Keratinocyte (primary cell): ENCODE data around the gene CARM1. TPM values are rescaled to one million over a fixed set of nuclear protein-coding genes. Genes with fewer than 3 reads are reported as not detected.

Experiments
- DNase-seq: peaks from one replicate; pipeline ENCODE4 v3.0.0-alpha.2; 2011; ENCODE audit warnings: low read depth, missing footprints, low spot score
- FAIRE-seq: peaks from 2 replicates; lab custom pipeline; 2011; peaks lifted over from hg19 to GRCh38; lab: Jason Lieb, UNC
- H2AFZ ChIP-seq: 2 replicates; pipeline ENCODE4 v1.6.0; 2012; ENCODE audit warnings: low read length, control low read depth, inconsistent platforms; ENCODE audit not compliant: control insufficient read depth
- H3K27ac ChIP-seq: 2 replicates; pipeline ENCODE4 v1.5.1; 2011; ENCODE audit warnings: low read length; ENCODE audit not compliant: control insufficient read depth, insufficient read depth
- H3K27me3 ChIP-seq: 3 replicates; pipeline ENCODE4 v1.6.0; 2011; ENCODE audit warnings: low read length; ENCODE audit not compliant: control insufficient read depth, insufficient read depth; ENCODE audit errors: extremely low read depth
- H3K36me3 ChIP-seq, 2 experiments: 2 replicates in 1 of 2; 3 replicates in 1 of 2; pipeline ENCODE4 v1.5.1; 2011; ENCODE audit warnings: low read length in 2 of 2, mild to moderate bottlenecking in 1 of 2; ENCODE audit not compliant: control insufficient read depth in 2 of 2, insufficient read depth in 2 of 2; ENCODE audit errors: extremely low read depth in 1 of 2
- H3K4me1 ChIP-seq: 3 replicates; pipeline ENCODE4 v1.5.1; 2011; ENCODE audit warnings: low read length; ENCODE audit not compliant: control insufficient read depth, insufficient read depth; ENCODE audit errors: extremely low read depth
- H3K4me2 ChIP-seq: 3 replicates; pipeline ENCODE4 v1.6.0; 2011; ENCODE audit warnings: low read depth, low read length; ENCODE audit not compliant: control insufficient read depth, insufficient read depth; ENCODE audit errors: extremely low read depth
- H3K4me3 ChIP-seq, 3 experiments: fragments of 200-600 bp in 1 of 3; sonication (generic) in 1 of 3; 2 replicates in 2 of 3; 3 replicates in 1 of 3; pipeline ENCODE4 v1.5.1; 2011 to 2016; ENCODE audit warnings: low read length in 3 of 3, mild to moderate bottlenecking in 3 of 3, control low read depth in 2 of 3, inconsistent platforms in 1 of 3, low read depth in 1 of 3, mixed read lengths in 1 of 3, mixed run types in 1 of 3, moderate library complexity in 1 of 3; ENCODE audit not compliant: control insufficient read depth in 2 of 3, insufficient read depth in 2 of 3; ENCODE audit errors: extremely low read depth in 1 of 3
- H3K79me2 ChIP-seq: 2 replicates; pipeline ENCODE4 v1.6.0; 2012; ENCODE audit warnings: low read length; ENCODE audit not compliant: control insufficient read depth, insufficient read depth
- H3K9ac ChIP-seq: 3 replicates; pipeline ENCODE4 v1.6.0; 2011; ENCODE audit warnings: low read length; ENCODE audit not compliant: control insufficient read depth, insufficient read depth; ENCODE audit errors: extremely low read depth
- H3K9me1 ChIP-seq: 3 replicates; pipeline ENCODE4 v1.6.0; 2011; ENCODE audit warnings: low read length; ENCODE audit not compliant: control insufficient read depth, insufficient read depth; ENCODE audit errors: extremely low read depth
- H3K9me3 ChIP-seq: 2 replicates; pipeline ENCODE4 v1.5.1; 2012; ENCODE audit warnings: low read depth, low read length; ENCODE audit not compliant: control insufficient read depth
- H4K20me1 ChIP-seq: 3 replicates; pipeline ENCODE4 v1.6.0; 2011; ENCODE audit warnings: low read length; ENCODE audit not compliant: control insufficient read depth, insufficient read depth; ENCODE audit errors: extremely low read depth
- EZH2 ChIP-seq: IDR thresholded peaks from one replicate; pipeline ENCODE4 v1.6.1; 2012; ENCODE audit warnings: inconsistent platforms, mild to moderate bottlenecking, low read length, moderate library complexity
- dilution Hi-C: fragments of 300-500 bp; cut with MboI; formaldehyde crosslinking; loops from one replicate; pipeline ENCODE4 v1.7.0; 2020; ENCODE audit warnings: low sequenced_read_pairs; ENCODE audit not compliant: extremely low pct_ligation_motif_present
- polyA plus RNA-seq, 5 experiments: library from polyadenylated mRNA; depleted of rRNA in 3 of 5; stranded (reverse) in 3 of 5; stranded (forward) in 1 of 5; unstranded in 1 of 5; fragments of >200 nt; gene quantifications; 1 replicate in 1 of 5; 2 replicates in 3 of 5; 3 replicates in 1 of 5; pipeline versions ENCODE4 v1.2.1 to v1.2.3, GENCODE V29; 2011 to 2012; ENCODE audit warnings: missing spikeins in 2 of 5, low read depth in 1 of 5, low replicate concordance in 1 of 5
- TF ChIP-seq, protein P1 (sequence below), 3 experiments: IDR thresholded peaks in 1 of 3; conservative IDR thresholded peaks in 1 of 3; optimal IDR thresholded peaks in 1 of 3; 2 replicates in 2 of 3; 3 replicates in 1 of 3; pipeline versions ENCODE3 to v1.5.1; 2011; ENCODE audit warnings: low read length in 3 of 3, mild to moderate bottlenecking in 3 of 3, moderate library complexity in 2 of 3, control low read depth in 1 of 3, inconsistent platforms in 1 of 3; ENCODE audit not compliant: insufficient read depth in 2 of 3; ENCODE audit errors: extremely low read depth in 1 of 3

CARM1 gene
- polyA plus RNA-seq, 1 donor (not counting 4 experiments of a cell fraction or from before 2014, with no cell fraction given) = 22.8 TPM

DNA sequence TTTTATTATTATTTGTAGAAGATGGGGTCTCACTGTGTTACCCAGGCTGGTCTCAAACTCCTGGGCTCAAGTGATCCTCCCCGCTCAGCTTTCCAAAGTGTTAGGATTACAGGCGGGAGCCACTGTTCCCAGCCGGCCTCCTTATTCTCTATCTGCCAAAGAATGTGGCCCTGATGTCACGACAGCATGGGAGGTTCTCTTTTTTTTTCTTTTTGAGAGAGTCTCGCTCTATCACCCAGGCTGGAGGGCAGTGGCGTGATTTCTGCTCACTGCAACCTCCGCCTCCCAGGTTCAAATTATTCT lies 23.5 kb downstream of the CARM1 start:
- Histone ChIP-seq H3K36me3 (no peaks in the 10 kb centered on the region), H3K9me3 (no peaks in the 10 kb centered on the region), H3K27ac (no peak overlapping the region), H3K4me2 (no peak overlapping the region), H3K4me1 (peaks cover 33% of the 10 kb centered on the region), H3K79me2 (peaks cover 49% of the 10 kb centered on the region), H3K4me3 (no peak overlapping the region), H4K20me1 (peaks cover 11% of the 10 kb centered on the region), H2AFZ (no peak overlapping the region), H3K9me1 (peaks cover 12% of the 10 kb centered on the region), H3K9ac (no peak overlapping the region), H3K27me3 (no peaks in the 10 kb centered on the region)
- FAIRE-seq (no peak), DNase-seq (no peak)
- TF ChIP-seq, protein P1, sequence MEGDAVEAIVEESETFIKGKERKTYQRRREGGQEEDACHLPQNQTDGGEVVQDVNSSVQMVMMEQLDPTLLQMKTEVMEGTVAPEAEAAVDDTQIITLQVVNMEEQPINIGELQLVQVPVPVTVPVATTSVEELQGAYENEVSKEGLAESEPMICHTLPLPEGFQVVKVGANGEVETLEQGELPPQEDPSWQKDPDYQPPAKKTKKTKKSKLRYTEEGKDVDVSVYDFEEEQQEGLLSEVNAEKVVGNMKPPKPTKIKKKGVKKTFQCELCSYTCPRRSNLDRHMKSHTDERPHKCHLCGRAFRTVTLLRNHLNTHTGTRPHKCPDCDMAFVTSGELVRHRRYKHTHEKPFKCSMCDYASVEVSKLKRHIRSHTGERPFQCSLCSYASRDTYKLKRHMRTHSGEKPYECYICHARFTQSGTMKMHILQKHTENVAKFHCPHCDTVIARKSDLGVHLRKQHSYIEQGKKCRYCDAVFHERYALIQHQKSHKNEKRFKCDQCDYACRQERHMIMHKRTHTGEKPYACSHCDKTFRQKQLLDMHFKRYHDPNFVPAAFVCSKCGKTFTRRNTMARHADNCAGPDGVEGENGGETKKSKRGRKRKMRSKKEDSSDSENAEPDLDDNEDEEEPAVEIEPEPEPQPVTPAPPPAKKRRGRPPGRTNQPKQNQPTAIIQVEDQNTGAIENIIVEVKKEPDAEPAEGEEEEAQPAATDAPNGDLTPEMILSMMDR (optimal IDR thresholded peaks at IDR 0.05 in 1 of 3, IDR thresholded peaks at IDR 0.05 in 1 of 3, conservative IDR thresholded peaks at IDR 0.05 in 1 of 3; ENCODE audit: extremely low read depth in 1 of 3, insufficient read depth in 2 of 3, low read length in 3 of 3) = no peak
- TF ChIP-seq EZH2 = no peak
- dilution Hi-C loops = no loop called here

DNA sequence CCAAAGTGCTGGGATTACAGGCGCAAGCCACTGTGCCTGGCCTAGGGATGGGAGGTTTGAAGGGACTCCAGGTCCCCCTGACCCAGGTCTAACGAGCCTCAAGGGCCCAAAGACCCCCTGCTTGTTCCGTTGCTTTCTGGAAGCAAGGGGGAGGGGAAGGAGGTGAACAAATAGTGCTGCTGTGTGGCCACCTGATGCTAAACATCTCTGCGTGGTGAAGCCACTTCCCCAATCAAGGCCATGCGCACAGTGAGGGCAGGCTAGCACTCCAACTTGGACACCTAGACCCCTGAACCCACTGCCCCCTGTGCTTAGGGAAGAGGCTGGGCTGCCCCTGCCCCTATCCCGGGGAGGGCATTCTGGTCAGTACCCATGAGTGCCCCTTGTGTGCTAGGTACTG lies 24.0 kb downstream of the CARM1 start:
- FAIRE-seq (no peak), DNase-seq (no peak)
- no peak overlapping the region for H3K4me3 ChIP-seq
- no peak overlapping the region for H3K9ac ChIP-seq
- H3K27me3 ChIP-seq = no peaks in the 10 kb centered on the region
- H3K9me3 ChIP-seq = no peaks in the 10 kb centered on the region
- no peak overlapping the region for H3K27ac ChIP-seq
- H3K79me2 ChIP-seq = peaks cover 51% of the 10 kb centered on the region
- no peaks in the 10 kb centered on the region for H3K36me3 ChIP-seq
- dilution Hi-C loops = no loop called here
- no peak overlapping the region for H2AFZ ChIP-seq
- H3K4me1 ChIP-seq = peaks cover 33% of the 10 kb centered on the region
- H3K4me2 ChIP-seq = no peak overlapping the region
- H4K20me1 ChIP-seq = peaks cover 11% of the 10 kb centered on the region
- H3K9me1 ChIP-seq = peaks cover 12% of the 10 kb centered on the region
- TF ChIP-seq, protein P1 (optimal IDR thresholded peaks at IDR 0.05 in 1 of 3, IDR thresholded peaks at IDR 0.05 in 1 of 3, conservative IDR thresholded peaks at IDR 0.05 in 1 of 3; ENCODE audit: extremely low read depth in 1 of 3, insufficient read depth in 2 of 3, low read length in 3 of 3) = no peak
- TF ChIP-seq EZH2 = no peak
